SU-DHL-6 (cell line): Measurements from ENCODE around the gene TBX19.

ENCODE experiments used
- H2AFZ ChIP-seq: fragments of 200-600 bp; sonication (generic); 2 replicates; pipeline ENCODE4 v1.6.1; 2014; ENCODE audit warnings: low read depth, mild to moderate bottlenecking, moderate library complexity, mixed read lengths, antibody characterized with exemption, low read length; ENCODE audit not compliant: severe bottlenecking
- H3F3A ChIP-seq: fragments of 200-600 bp; shearing (Covaris generic); 2 replicates; pipeline ENCODE4 v1.6.0; 2016; ENCODE audit warnings: antibody characterized with exemption, mild to moderate bottlenecking; ENCODE audit not compliant: insufficient read depth
- H3K27ac ChIP-seq: fragments of 200-600 bp; sonication (generic); 2 replicates; pipeline ENCODE4 v1.5.1; 2016; ENCODE audit warnings: low read depth, mild to moderate bottlenecking, low read length, moderate library complexity, mixed read lengths
- H3K27me3 ChIP-seq: fragments of 200-600 bp; sonication (generic), shearing (Covaris generic); 2 replicates; pipeline ENCODE4 v1.6.0; 2014; ENCODE audit warnings: mild to moderate bottlenecking, low read length
- H3K36me3 ChIP-seq: fragments of 200-600 bp; sonication (generic); 2 replicates; pipeline ENCODE4 v1.6.1; 2014; ENCODE audit warnings: mild to moderate bottlenecking, low read length, mixed read lengths
- H3K4me2 ChIP-seq: fragments of 300-600, 200-600 bp; shearing (Covaris generic), sonication (generic); 2 replicates; pipeline ENCODE4 v1.6.0; 2014; ENCODE audit warnings: low read length, low read depth, mild to moderate bottlenecking; ENCODE audit not compliant: poor library complexity, severe bottlenecking
- H3K4me3 ChIP-seq: fragments of 200-600 bp; sonication (generic); 2 replicates; pipeline ENCODE4 v1.5.1; 2014; ENCODE audit warnings: antibody characterized with exemption, low read length, mild to moderate bottlenecking, mixed read lengths; ENCODE audit not compliant: insufficient read depth, poor library complexity, severe bottlenecking
- H3K79me2 ChIP-seq: fragments of 200-600 bp; sonication (generic); 2 replicates; pipeline ENCODE4 v1.6.1; 2014; ENCODE audit warnings: mild to moderate bottlenecking, low read length, moderate library complexity; ENCODE audit not compliant: insufficient read depth
- H3K9ac ChIP-seq: fragments of 200-600 bp; sonication (generic); 2 replicates; pipeline ENCODE4 v1.7.0; 2014; ENCODE audit warnings: mild to moderate bottlenecking, low read length
- H3K9me2 ChIP-seq: fragments of 200-600 bp; sonication (generic); replicated peaks from 2 replicates; pipeline ENCODE4 v1.6.1; 2014; ENCODE audit warnings: low read length; ENCODE audit not compliant: insufficient read depth
- H3K9me3 ChIP-seq: fragments of 200-600 bp; sonication (generic); 2 replicates; pipeline ENCODE4 v1.6.1; 2014; ENCODE audit warnings: low read length, mixed read lengths; ENCODE audit not compliant: insufficient read depth
- H4K20me1 ChIP-seq: fragments of 200-600 bp; sonication (generic); 2 replicates; pipeline ENCODE4 v1.6.1; 2014; ENCODE audit warnings: low read depth, mild to moderate bottlenecking, antibody characterized with exemption, low read length, moderate library complexity, mixed read lengths
- EZH2phosphoT487 ChIP-seq: fragments of 200-600 bp; sonication (generic), shearing (Covaris generic); conservative IDR thresholded peaks from 2 replicates; pipeline ENCODE4 v1.6.1; 2018; ENCODE audit warnings: mild to moderate bottlenecking, antibody characterized with exemption, low read length, moderate library complexity, mixed read lengths
- TF ChIP-seq, protein P1 (sequence below): fragments of 200-600 bp; sonication (generic); IDR thresholded peaks from one replicate; pipeline ENCODE4 v1.5.1; 2017; ENCODE audit warnings: antibody characterized with exemption, mild to moderate bottlenecking, low read length, moderate library complexity; ENCODE audit not compliant: insufficient read depth, poor library complexity, severe bottlenecking

Gene TBX19

DNA sequence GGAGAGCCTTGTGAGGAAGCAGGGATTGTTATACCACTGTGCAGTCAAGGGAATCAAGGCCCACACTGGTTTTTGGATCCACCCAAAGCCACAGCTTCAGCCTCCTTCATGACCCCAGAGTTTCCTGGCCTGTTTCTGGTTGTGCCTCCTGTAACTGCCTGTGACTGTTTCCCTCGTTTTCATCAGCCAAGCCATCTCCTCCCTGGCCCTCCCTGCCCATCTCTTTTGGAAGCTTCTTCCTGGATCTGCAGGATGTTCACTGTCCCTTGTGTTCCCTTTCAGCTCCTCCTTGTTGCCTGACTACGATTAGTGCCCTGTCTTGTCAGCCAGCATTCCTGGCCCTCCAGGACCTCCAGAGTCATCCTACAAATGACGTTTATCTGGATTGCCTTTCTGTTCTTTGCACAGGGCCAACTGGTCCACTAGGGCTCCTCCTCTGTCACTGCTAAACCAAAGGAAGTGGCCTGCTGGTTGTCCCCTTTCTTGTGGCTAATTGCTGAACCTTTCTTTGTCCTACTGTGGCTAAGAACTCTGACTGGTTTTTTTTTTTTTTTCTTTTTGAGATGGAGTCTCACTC is 37.0 kb upstream of the TBX19 start:
- H3K9me3 ChIP-seq: no peaks in the 10 kb centered on the region
- H3F3A ChIP-seq: no peaks in the 10 kb centered on the region; the same call in 1 of the 2 replicates
- H4K20me1 ChIP-seq: no peaks in the 10 kb centered on the region
- H3K27ac ChIP-seq: no peak overlapping the region
- no peak overlapping the region for H3K9ac ChIP-seq
- H3K4me2 ChIP-seq: no peak overlapping the region
- no peaks in the 10 kb centered on the region for H3K27me3 ChIP-seq
- no peak for TF ChIP-seq EZH2phosphoT487
- TF ChIP-seq, protein P1, sequence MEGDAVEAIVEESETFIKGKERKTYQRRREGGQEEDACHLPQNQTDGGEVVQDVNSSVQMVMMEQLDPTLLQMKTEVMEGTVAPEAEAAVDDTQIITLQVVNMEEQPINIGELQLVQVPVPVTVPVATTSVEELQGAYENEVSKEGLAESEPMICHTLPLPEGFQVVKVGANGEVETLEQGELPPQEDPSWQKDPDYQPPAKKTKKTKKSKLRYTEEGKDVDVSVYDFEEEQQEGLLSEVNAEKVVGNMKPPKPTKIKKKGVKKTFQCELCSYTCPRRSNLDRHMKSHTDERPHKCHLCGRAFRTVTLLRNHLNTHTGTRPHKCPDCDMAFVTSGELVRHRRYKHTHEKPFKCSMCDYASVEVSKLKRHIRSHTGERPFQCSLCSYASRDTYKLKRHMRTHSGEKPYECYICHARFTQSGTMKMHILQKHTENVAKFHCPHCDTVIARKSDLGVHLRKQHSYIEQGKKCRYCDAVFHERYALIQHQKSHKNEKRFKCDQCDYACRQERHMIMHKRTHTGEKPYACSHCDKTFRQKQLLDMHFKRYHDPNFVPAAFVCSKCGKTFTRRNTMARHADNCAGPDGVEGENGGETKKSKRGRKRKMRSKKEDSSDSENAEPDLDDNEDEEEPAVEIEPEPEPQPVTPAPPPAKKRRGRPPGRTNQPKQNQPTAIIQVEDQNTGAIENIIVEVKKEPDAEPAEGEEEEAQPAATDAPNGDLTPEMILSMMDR: no peak
- 0 out of 2 replicates have a peak, but pooled peaks cover 20% of the 10 kb centered on the region for H3K79me2 ChIP-seq
- no peak overlapping the region for H3K4me3 ChIP-seq
- no peaks in the 10 kb centered on the region for H3K9me2 ChIP-seq
- H2AFZ ChIP-seq: no peak overlapping the region
- peaks cover 12% of the 10 kb centered on the region; the same call in 1 of the 2 replicates for H3K36me3 ChIP-seq

DNA sequence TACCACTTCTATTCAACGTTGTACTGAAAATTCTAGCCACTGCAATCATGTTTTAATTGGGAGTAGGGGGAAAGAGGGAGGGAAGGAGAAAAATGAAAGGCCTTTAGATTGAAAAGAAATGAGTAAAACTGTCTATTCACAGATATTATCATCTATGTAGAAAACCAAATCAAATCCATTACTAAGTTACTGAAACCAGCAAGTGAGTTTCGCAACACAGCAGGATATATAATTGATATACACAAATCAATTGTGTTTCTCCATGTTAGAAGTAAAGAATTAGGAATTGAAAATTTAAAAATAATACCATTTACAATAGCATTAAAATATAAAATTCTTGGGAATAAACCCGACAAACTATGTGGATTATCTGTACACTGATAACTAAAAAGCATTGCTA is 35.6 kb upstream of the TBX19 start:
- H3K4me3 ChIP-seq: no peak overlapping the region
- H3K36me3 ChIP-seq: peaks cover 16% of the 10 kb centered on the region; the same call in 1 of the 2 replicates
- no peak for TF ChIP-seq EZH2phosphoT487
- TF ChIP-seq, protein P1: no peak
- H3K4me2 ChIP-seq: no peak overlapping the region
- H3F3A ChIP-seq: no peaks in the 10 kb centered on the region; the same call in 1 of the 2 replicates
- no peak overlapping the region for H3K27ac ChIP-seq
- no peak overlapping the region for H2AFZ ChIP-seq
- H4K20me1 ChIP-seq: no peaks in the 10 kb centered on the region
- H3K9me2 ChIP-seq: no peaks in the 10 kb centered on the region
- H3K9me3 ChIP-seq: no peaks in the 10 kb centered on the region
- H3K9ac ChIP-seq: no peak overlapping the region
- H3K79me2 ChIP-seq: 0 out of 2 replicates have a peak, but pooled peaks cover 20% of the 10 kb centered on the region
- no peaks in the 10 kb centered on the region for H3K27me3 ChIP-seq

DNA sequence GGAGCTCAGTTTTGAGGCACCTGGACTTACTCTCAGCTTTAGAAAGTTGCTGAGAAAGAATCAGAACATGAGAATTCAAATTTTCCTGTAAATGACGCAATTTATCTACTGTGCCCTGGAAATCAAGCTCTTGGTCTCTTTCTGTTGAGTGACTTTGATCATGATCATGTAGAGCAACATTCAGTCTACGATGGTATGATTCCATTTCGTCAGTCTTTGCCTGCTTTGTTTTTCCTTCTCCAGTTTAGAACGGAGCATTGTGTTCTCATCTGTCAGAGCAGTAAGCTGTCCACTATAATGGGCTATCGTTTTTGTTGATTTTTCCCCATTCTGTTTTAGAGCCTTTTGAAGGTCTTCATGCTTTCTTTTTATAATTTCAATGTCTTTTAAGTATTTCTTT is 34.2 kb upstream of the TBX19 start:
- no peak for TF ChIP-seq EZH2phosphoT487
- no peaks in the 10 kb centered on the region for H3K9me2 ChIP-seq
- H3F3A ChIP-seq: no peaks in the 10 kb centered on the region; the same call in 1 of the 2 replicates
- H3K79me2 ChIP-seq: peaks cover 23% of the 10 kb centered on the region; the same call in 1 of the 2 replicates
- no peak overlapping the region for H3K27ac ChIP-seq
- H3K9ac ChIP-seq: no peak overlapping the region
- H3K4me2 ChIP-seq: no peak overlapping the region
- H4K20me1 ChIP-seq: no peaks in the 10 kb centered on the region
- H3K4me3 ChIP-seq: no peak overlapping the region
- H2AFZ ChIP-seq: no peak overlapping the region
- H3K27me3 ChIP-seq: no peaks in the 10 kb centered on the region
- H3K9me3 ChIP-seq: no peaks in the 10 kb centered on the region
- peaks cover 19% of the 10 kb centered on the region; the same call in 1 of the 2 replicates for H3K36me3 ChIP-seq

DNA sequence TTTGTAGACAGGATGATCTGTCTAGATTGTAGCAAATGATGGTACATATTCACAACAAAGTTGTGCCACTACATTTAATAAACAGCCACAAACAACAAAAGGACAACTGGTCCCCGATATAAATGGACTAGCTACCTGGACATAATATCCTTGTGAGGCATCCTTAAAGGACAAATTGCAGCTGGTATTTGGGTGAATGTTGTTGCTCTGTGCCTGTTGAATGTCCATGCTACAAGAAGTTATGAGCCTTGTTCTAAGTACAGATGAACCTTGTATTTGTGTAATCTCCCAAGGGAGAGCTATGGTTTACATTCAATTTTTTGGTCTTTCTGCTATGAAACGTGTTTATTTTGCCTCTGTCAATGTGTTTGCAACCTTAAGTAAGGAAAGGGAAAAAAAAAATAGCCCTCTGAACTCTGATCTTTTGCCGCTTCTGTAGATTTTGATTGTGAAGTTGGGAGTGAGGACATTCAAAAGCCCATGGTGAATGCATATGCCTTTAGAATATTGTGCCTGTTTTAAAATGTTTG is 28.4 kb upstream of the TBX19 start:
- TF ChIP-seq, protein P1: no peak
- TF ChIP-seq EZH2phosphoT487: no peak
- H3K9ac ChIP-seq: no peak overlapping the region
- H3K9me2 ChIP-seq: no peaks in the 10 kb centered on the region
- no peak overlapping the region for H2AFZ ChIP-seq
- H3K27ac ChIP-seq: no peak overlapping the region
- H3K4me2 ChIP-seq: no peak overlapping the region
- H3K4me3 ChIP-seq: no peak overlapping the region
- peaks cover 21% of the 10 kb centered on the region for H3K36me3 ChIP-seq
- H4K20me1 ChIP-seq: no peaks in the 10 kb centered on the region
- H3K9me3 ChIP-seq: peaks cover 3% of the 10 kb centered on the region; the same call in 1 of the 2 replicates
- no peaks in the 10 kb centered on the region for H3K27me3 ChIP-seq
- H3F3A ChIP-seq: no peaks in the 10 kb centered on the region; the same call in 1 of the 2 replicates
- H3K79me2 ChIP-seq: peaks cover 12% of the 10 kb centered on the region; the same call in 1 of the 2 replicates
